OCI-LY1 (cell line): Measurements from ENCODE around the gene ASPHD1.

ENCODE experiments used
- CTCF ChIP-seq: fragments of 200-600 bp; sonication (generic), shearing (Covaris generic); IDR thresholded peaks from 2 replicates; pipeline ENCODE4 v1.5.1; 2017; ENCODE audit warnings: mild to moderate bottlenecking, antibody characterized with exemption, low read length, moderate library complexity, mixed read lengths
- EZH2 ChIP-seq: fragments of 200-600 bp; sonication (generic), shearing (Covaris generic); IDR thresholded peaks from 2 replicates; pipeline ENCODE4 v1.8.0; 2017; ENCODE audit warnings: borderline replicate concordance, mixed run types, mild to moderate bottlenecking, antibody characterized with exemption, low read length, moderate library complexity, mixed read lengths

DNA sequence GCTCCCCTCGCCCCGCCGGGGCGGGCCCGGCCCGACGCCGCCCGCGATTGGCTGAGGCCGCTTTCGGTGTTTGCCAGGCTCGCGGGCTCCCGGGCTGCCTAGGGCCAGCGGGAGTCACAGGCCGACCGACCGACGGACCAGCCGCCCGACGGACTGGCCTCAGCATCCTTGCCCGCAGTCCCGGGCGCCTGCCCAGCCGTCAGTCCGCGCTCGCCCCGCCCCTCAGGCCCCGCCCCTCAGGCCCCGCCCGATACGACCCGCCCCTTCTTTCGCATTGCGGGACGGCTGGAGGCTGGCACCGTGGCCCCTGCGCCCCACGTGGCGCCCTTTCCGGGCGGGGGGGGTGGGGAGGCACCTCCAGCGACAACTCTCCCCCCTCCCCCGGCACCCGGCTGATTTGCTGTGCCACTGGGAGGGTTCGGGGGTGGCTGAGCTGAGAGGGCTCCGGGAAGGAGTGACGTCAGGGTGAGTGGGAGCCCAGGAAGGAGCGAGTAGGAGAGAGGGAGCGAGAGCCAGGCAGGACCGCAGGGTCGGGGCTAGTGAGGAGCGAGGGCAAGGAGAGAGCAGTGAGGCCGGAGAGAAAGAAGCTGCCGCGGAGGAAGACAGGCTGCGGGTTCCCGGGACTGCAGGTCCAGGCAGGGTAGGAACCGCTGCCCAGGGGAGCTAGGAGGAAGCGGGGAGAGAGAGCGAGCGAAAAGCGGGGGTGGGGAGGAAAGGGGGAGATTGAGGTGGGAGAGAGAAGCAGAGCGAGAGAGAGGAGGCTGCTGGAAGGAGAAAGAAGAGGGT, at the start of gene ASPHD1:
- no peak for TF ChIP-seq CTCF
- no peak for TF ChIP-seq EZH2
